HEK293 (cell line): Measurements from ENCODE around the gene NIPAL1.
A peak's percentile ranks its signal among the peaks of the same experiment; 100 is the strongest.

Experiments
- EGR2 ChIP-seq: fragments of 450-650 bp; formaldehyde crosslinking; IDR thresholded peaks from 2 replicates; pipeline ENCODE4 v1.5.1; 2016; ENCODE audit warnings: low read depth, missing biosample characterization, missing genetic modification characterization
- IKZF3 ChIP-seq: fragments of 450-650 bp; IDR thresholded peaks from 2 replicates; pipeline ENCODE4 v1.5.0; 2018; ENCODE audit warnings: missing biosample characterization, mild to moderate bottlenecking, missing genetic modification characterization, moderate library complexity
- KLF1 ChIP-seq: fragments of 450-650 bp; formaldehyde crosslinking; IDR thresholded peaks from 2 replicates; pipeline ENCODE4 v1.5.1; 2016; ENCODE audit warnings: missing biosample characterization, missing genetic modification characterization
- KLF10 ChIP-seq: fragments of 450-650 bp; IDR thresholded peaks from 2 replicates; pipeline ENCODE4 v1.5.1; 2018; ENCODE audit warnings: missing biosample characterization, mild to moderate bottlenecking, missing genetic modification characterization
- KLF8 ChIP-seq: fragments of 450-650 bp; formaldehyde crosslinking; IDR thresholded peaks from 2 replicates; pipeline ENCODE4 v1.5.1; 2016; ENCODE audit warnings: missing biosample characterization, missing genetic modification characterization
- KLF9 ChIP-seq: fragments of 450-650 bp; formaldehyde crosslinking; IDR thresholded peaks from 2 replicates; pipeline ENCODE4 v1.5.1; 2016; ENCODE audit warnings: missing biosample characterization, missing genetic modification characterization, low read depth
- MEIS1 ChIP-seq: sonication (generic); formaldehyde crosslinking; IDR thresholded peaks from 2 replicates; pipeline ENCODE4 v1.8.1; 2022; ENCODE audit warnings: missing genetic modification reagents, mild to moderate bottlenecking, borderline replicate concordance
- OVOL3 ChIP-seq: fragments of 450-650 bp; formaldehyde crosslinking; IDR thresholded peaks from 2 replicates; pipeline ENCODE4 v1.5.1; 2016; ENCODE audit warnings: missing biosample characterization, missing genetic modification characterization
- REST ChIP-seq: fragments of 450-650 bp; formaldehyde crosslinking; IDR thresholded peaks from 2 replicates; pipeline ENCODE4 v1.5.1; 2016; ENCODE audit warnings: missing biosample characterization, missing genetic modification characterization
- SP2 ChIP-seq: fragments of 450-650 bp; formaldehyde crosslinking; IDR thresholded peaks from 2 replicates; pipeline ENCODE4 v1.5.1; 2016; ENCODE audit warnings: missing biosample characterization, missing genetic modification characterization
- YY2 ChIP-seq: fragments of 450-650 bp; formaldehyde crosslinking; IDR thresholded peaks from 2 replicates; pipeline ENCODE4 v1.5.1; 2016; ENCODE audit warnings: missing biosample characterization, missing genetic modification characterization
- ZBTB10 ChIP-seq: fragments of 450-650 bp; formaldehyde crosslinking; IDR thresholded peaks from 2 replicates; pipeline ENCODE4 v1.5.1; 2016; ENCODE audit warnings: missing biosample characterization, missing genetic modification characterization
- ZBTB20 ChIP-seq: fragments of 450-650 bp; formaldehyde crosslinking; IDR thresholded peaks from 2 replicates; pipeline ENCODE4 v1.5.1; 2016; ENCODE audit warnings: missing biosample characterization, missing genetic modification characterization
- ZBTB48 ChIP-seq: fragments of 450-650 bp; formaldehyde crosslinking; IDR thresholded peaks from 2 replicates; pipeline ENCODE4 v1.5.1; 2016; ENCODE audit warnings: missing biosample characterization, missing genetic modification characterization
- ZBTB7A ChIP-seq: fragments of 450-650 bp; formaldehyde crosslinking; IDR thresholded peaks from 2 replicates; pipeline ENCODE4 v1.5.1; 2016; ENCODE audit warnings: low read depth, missing biosample characterization, missing genetic modification characterization
- ZFHX2 ChIP-seq: fragments of 450-650 bp; formaldehyde crosslinking; conservative IDR thresholded peaks from 2 replicates; pipeline ENCODE4 v1.5.1; 2016; ENCODE audit warnings: missing biosample characterization, missing genetic modification characterization
- ZFP69B ChIP-seq: fragments of 450-650 bp; formaldehyde crosslinking; IDR thresholded peaks from 2 replicates; pipeline ENCODE4 v1.5.1; 2016; ENCODE audit warnings: missing biosample characterization, missing genetic modification characterization
- ZNF157 ChIP-seq: fragments of 450-650 bp; formaldehyde crosslinking; IDR thresholded peaks from 2 replicates; pipeline ENCODE4 v1.5.1; 2016; ENCODE audit warnings: missing biosample characterization, missing genetic modification characterization
- ZNF2 ChIP-seq: fragments of 450-650 bp; formaldehyde crosslinking; IDR thresholded peaks from 2 replicates; pipeline ENCODE4 v1.5.1; 2016; ENCODE audit warnings: missing biosample characterization, missing genetic modification characterization
- ZNF202 ChIP-seq: fragments of 450-650 bp; formaldehyde crosslinking; IDR thresholded peaks from 2 replicates; pipeline ENCODE4 v1.5.1; 2016; ENCODE audit warnings: missing biosample characterization, missing genetic modification characterization, borderline replicate concordance
- ZNF211 ChIP-seq: fragments of 450-650 bp; formaldehyde crosslinking; IDR thresholded peaks from 2 replicates; pipeline ENCODE4 v1.5.1; 2016; ENCODE audit warnings: low read depth, missing biosample characterization, missing genetic modification characterization
- ZNF23 ChIP-seq: fragments of 450-650 bp; formaldehyde crosslinking; IDR thresholded peaks from 2 replicates; pipeline ENCODE4 v1.5.1; 2016; ENCODE audit warnings: missing biosample characterization, missing genetic modification characterization, borderline replicate concordance
- ZNF24 ChIP-seq: fragments of 450-650 bp; formaldehyde crosslinking; IDR thresholded peaks from 2 replicates; pipeline ENCODE4 v1.5.1; 2016; ENCODE audit warnings: missing biosample characterization, missing genetic modification characterization
- ZNF335 ChIP-seq: fragments of 450-650 bp; formaldehyde crosslinking; conservative IDR thresholded peaks from 2 replicates; pipeline ENCODE4 v1.5.1; 2016; ENCODE audit warnings: missing biosample characterization, missing genetic modification characterization
- ZNF423 ChIP-seq: fragments of 450-650 bp; formaldehyde crosslinking; IDR thresholded peaks from 2 replicates; pipeline ENCODE4 v1.5.1; 2016; ENCODE audit warnings: missing biosample characterization, missing genetic modification characterization
- ZNF449 ChIP-seq: fragments of 450-650 bp; formaldehyde crosslinking; IDR thresholded peaks from 2 replicates; pipeline ENCODE4 v1.5.1; 2017; ENCODE audit warnings: missing biosample characterization, mild to moderate bottlenecking, missing genetic modification characterization, moderate library complexity
- ZNF585B ChIP-seq: fragments of 450-650 bp; formaldehyde crosslinking; IDR thresholded peaks from 2 replicates; pipeline ENCODE4 v1.5.1; 2016; ENCODE audit warnings: missing biosample characterization, missing genetic modification characterization
- ZNF624 ChIP-seq: fragments of 450-650 bp; formaldehyde crosslinking; IDR thresholded peaks from 2 replicates; pipeline ENCODE4 v1.5.1; 2017; ENCODE audit warnings: missing biosample characterization, missing genetic modification characterization
- ZNF629 ChIP-seq: fragments of 450-650 bp; formaldehyde crosslinking; IDR thresholded peaks from 2 replicates; pipeline ENCODE4 v1.5.1; 2017; ENCODE audit warnings: missing biosample characterization, missing genetic modification characterization
- ZNF76 ChIP-seq: fragments of 450-650 bp; formaldehyde crosslinking; IDR thresholded peaks from 2 replicates; pipeline ENCODE4; 2016; ENCODE audit warnings: low read depth, missing biosample characterization, missing genetic modification characterization, borderline replicate concordance
- ZNF843 ChIP-seq: fragments of 450-650 bp; formaldehyde crosslinking; IDR thresholded peaks from 2 replicates; pipeline ENCODE4 v1.5.1; 2016; ENCODE audit warnings: missing biosample characterization, missing genetic modification characterization
- ZSCAN4 ChIP-seq: fragments of 450-650 bp; formaldehyde crosslinking; IDR thresholded peaks from 2 replicates; pipeline ENCODE4 v1.5.1; 2017; ENCODE audit warnings: missing biosample characterization, missing genetic modification characterization

Gene NIPAL1

GRCh38 chr4:48017108-48017571 lies 568 bp downstream of the NIPAL1 start (continued):
- TF ChIP-seq OVOL3 (tag by site-specific recombination): no peak
- TF ChIP-seq KLF9: peak; percentile 50
- no peak for TF ChIP-seq KLF8
- no peak for TF ChIP-seq ZNF624
- no peak for TF ChIP-seq ZFP69B
- TF ChIP-seq REST (tag by site-specific recombination): no peak
- no peak for TF ChIP-seq MEIS1 (CRISPR knock-in tag)
- no peak for TF ChIP-seq ZSCAN4 (tag by site-specific recombination)
- no peak for TF ChIP-seq ZNF2 (tag by site-specific recombination)
- peak; percentile 33; the same call in 1 of the 2 replicates for TF ChIP-seq ZNF629
- no peak for TF ChIP-seq ZNF211 (tag by site-specific recombination)
- TF ChIP-seq ZFHX2: peak; percentile 94
- 0 out of 2 replicates have a peak, but pooled peaks have one; percentile 9 for TF ChIP-seq ZBTB48
- TF ChIP-seq ZNF423 (tag by site-specific recombination): peak; percentile 64; the same call in 1 of the 2 replicates
- TF ChIP-seq ZBTB7A (tag by site-specific recombination): no peak
- no peak for TF ChIP-seq ZNF202 (tag by site-specific recombination)
- peak; percentile 45; the same call in 1 of the 2 replicates for TF ChIP-seq ZBTB20 (tag by site-specific recombination)
- no peak for TF ChIP-seq ZNF843
- 0 out of 2 replicates have a peak, but pooled peaks have one; percentile 42 for TF ChIP-seq ZNF24 (tag by site-specific recombination)
- no peak for TF ChIP-seq KLF10 (tag by site-specific recombination)
- no peak for TF ChIP-seq ZNF335 (tag by site-specific recombination)
- TF ChIP-seq IKZF3: peak; percentile 45; the same call in 1 of the 2 replicates
- TF ChIP-seq SP2: peak; percentile 53; the same call in 1 of the 2 replicates
- no peak for TF ChIP-seq ZNF157 (tag by site-specific recombination)
- TF ChIP-seq KLF1 (tag by site-specific recombination): 0 out of 2 replicates have a peak, but pooled peaks have one; percentile 33
- TF ChIP-seq YY2 (tag by site-specific recombination): no peak
- TF ChIP-seq ZNF585B (tag by site-specific recombination): no peak
- peak; percentile 92 for TF ChIP-seq ZNF449 (tag by site-specific recombination)
- TF ChIP-seq ZNF23 (tag by site-specific recombination): no peak
- peak; percentile 88 for TF ChIP-seq EGR2 (tag by site-specific recombination)
- TF ChIP-seq ZBTB10: no peak
- 0 out of 2 replicates have a peak, but pooled peaks have one; percentile 9 for TF ChIP-seq ZNF76 (tag by site-specific recombination)
